Chondrocyte (in vitro differentiated cells): ENCODE results near the gene RAP2C. TPM values are rescaled to one million over a fixed set of nuclear protein-coding genes. Genes with fewer than 3 reads are reported as not detected.

Experiments used
- DNase-seq: peaks from one replicate; pipeline ENCODE4 v3.0.0; 2021; ENCODE audit warnings: mixed read lengths, low spot score
- H3K27ac Mint-ChIP-seq: one replicate; pipeline ENCODE4 v1.8.0; 2021; ENCODE audit warnings: mild to moderate bottlenecking, moderate library complexity, mixed read lengths; ENCODE audit not compliant: unreplicated experiment
- H3K27me3 Mint-ChIP-seq: 2 replicates; pipeline ENCODE4 v1.8.0; 2021; ENCODE audit warnings: low read depth, mixed read lengths
- H3K36me3 Mint-ChIP-seq: 2 replicates; pipeline ENCODE4 v1.8.0; 2021; ENCODE audit warnings: low read depth, mixed read lengths
- H3K4me1 Mint-ChIP-seq: 2 replicates; pipeline ENCODE4 v1.8.0; 2021; ENCODE audit warnings: low read depth, mild to moderate bottlenecking, mixed read lengths
- H3K4me3 Mint-ChIP-seq: one replicate; pipeline ENCODE4 v1.8.0; 2021; ENCODE audit warnings: mild to moderate bottlenecking, moderate library complexity, mixed read lengths; ENCODE audit not compliant: unreplicated experiment
- H3K9me3 Mint-ChIP-seq: 2 replicates; pipeline ENCODE4 v1.8.0; 2021; ENCODE audit warnings: low read depth, mixed read lengths
- CTCF ChIP-seq: fragments of 200-600 bp; sonication (generic); IDR thresholded peaks from 2 replicates; pipeline ENCODE4 v1.5.0; 2021; ENCODE audit warnings: antibody characterized with exemption, mild to moderate bottlenecking, moderate library complexity
- total RNA-seq: library from RNA; stranded (reverse); gene quantifications from 3 replicates; pipeline ENCODE4 v1.2.1, GENCODE V29; 2021

The RAP2C gene
- total RNA-seq, 1 donor from 2014 or later, result 56.1 TPM

- Mint-ChIP-seq H3K36me3 (no peaks in the 10 kb centered on the region), H3K27ac (no peak overlapping the region), H3K27me3 (no peaks in the 10 kb centered on the region), H3K4me3 (no peak overlapping the region), H3K9me3 (no peaks in the 10 kb centered on the region), H3K4me1 (peaks cover 14% of the 10 kb centered on the region)
- DNase-seq, result no peak
- TF ChIP-seq CTCF, result no peak
These were observed 45.6 kb downstream of the RAP2C start for GRCh38 chrX:132173647-132174046.

GRCh38 chrX:132171881-132172280 lies 47.4 kb downstream of the RAP2C start:
- Mint-ChIP-seq H3K36me3 (no peaks in the 10 kb centered on the region), H3K27me3 (no peaks in the 10 kb centered on the region), H3K9me3 (no peaks in the 10 kb centered on the region), H3K4me1 (peaks cover 14% of the 10 kb centered on the region), H3K27ac (no peak overlapping the region), H3K4me3 (no peak overlapping the region)
- DNase-seq, result no peak
- TF ChIP-seq CTCF, result peak; percentile 1

GRCh38 chrX:132171478-132171877 lies 47.8 kb downstream of the RAP2C start:
- peaks cover 14% of the 10 kb centered on the region for H3K4me1 Mint-ChIP-seq
- no peaks in the 10 kb centered on the region for H3K9me3 Mint-ChIP-seq
- DNase-seq, result no peak
- no peaks in the 10 kb centered on the region for H3K36me3 Mint-ChIP-seq
- H3K27me3 Mint-ChIP-seq, result no peaks in the 10 kb centered on the region
- no peak overlapping the region for H3K4me3 Mint-ChIP-seq
- TF ChIP-seq CTCF, result peak; percentile 36
- no peak overlapping the region for H3K27ac Mint-ChIP-seq

- Mint-ChIP-seq H3K27me3 (no peaks in the 10 kb centered on the region), H3K4me1 (peaks cover 14% of the 10 kb centered on the region), H3K4me3 (no peak overlapping the region), H3K9me3 (peaks cover 8% of the 10 kb centered on the region), H3K36me3 (no peaks in the 10 kb centered on the region), H3K27ac (no peak overlapping the region)
- no peak for TF ChIP-seq CTCF
- DNase-seq, result no peak
These were observed 49.7 kb downstream of the RAP2C start for GRCh38 chrX:132169554-132169953.

- DNase-seq, result no peak
- Mint-ChIP-seq H3K4me3 (no peak overlapping the region), H3K36me3 (no peaks in the 10 kb centered on the region), H3K4me1 (peaks cover 4% of the 10 kb centered on the region), H3K27me3 (no peaks in the 10 kb centered on the region), H3K9me3 (peaks cover 16% of the 10 kb centered on the region), H3K27ac (peak overlapping the region; percentile 33)
- no peak for TF ChIP-seq CTCF
These were observed 53.6 kb downstream of the RAP2C start for GRCh38 chrX:132165651-132166050.
